Measurements from ENCODE around the gene SLCO4A1. TPM values are rescaled to one million over a fixed set of nuclear protein-coding genes. Genes with fewer than 3 reads are reported as not detected.

Gene SLCO4A1
- total RNA-seq, 1 donor from 2014 or later = 26.5 TPM

- Mint-ChIP-seq H3K27me3 (ENCODE audit: unreplicated experiment) (peaks cover 2% of the 10 kb centered on the region), H3K36me3 (ENCODE audit: unreplicated experiment) (no peaks in the 10 kb centered on the region), H3K27ac (ENCODE audit: unreplicated experiment) (no peak overlapping the region), H3K4me3 (ENCODE audit: unreplicated experiment) (no peak overlapping the region), H3K4me1 (ENCODE audit: low read depth, unreplicated experiment) (peaks cover 20% of the 10 kb centered on the region), H3K9me3 (ENCODE audit: unreplicated experiment) (peaks cover 3% of the 10 kb centered on the region)
- TF ChIP-seq CTCF (IDR thresholded peaks at IDR 0.05; ENCODE audit: partially characterized antibody, unreplicated experiment) = no peak
- DNase-seq = no peak
Measured at GRCh38 chr20:62695448-62696414, 53.4 kb downstream of the SLCO4A1 start.

- H3K4me1 Mint-ChIP-seq (ENCODE audit: low read depth, unreplicated experiment) = peaks cover 24% of the 10 kb centered on the region
- H3K9me3 Mint-ChIP-seq (ENCODE audit: unreplicated experiment) = peaks cover 4% of the 10 kb centered on the region
- H3K27me3 Mint-ChIP-seq (ENCODE audit: unreplicated experiment) = peaks cover 5% of the 10 kb centered on the region
- TF ChIP-seq CTCF (IDR thresholded peaks at IDR 0.05; ENCODE audit: partially characterized antibody, unreplicated experiment) = no peak
- H3K27ac Mint-ChIP-seq (ENCODE audit: unreplicated experiment) = no peak overlapping the region
- H3K36me3 Mint-ChIP-seq (ENCODE audit: unreplicated experiment) = no peaks in the 10 kb centered on the region
- H3K4me3 Mint-ChIP-seq (ENCODE audit: unreplicated experiment) = no peak overlapping the region
- no peak for DNase-seq
Measured at GRCh38 chr20:62696434-62696957, 54.2 kb downstream of the SLCO4A1 start.

GRCh38 chr20:62696989-62697388 lies 54.7 kb downstream of the SLCO4A1 start:
- no peak for DNase-seq
- Mint-ChIP-seq H3K9me3 (ENCODE audit: unreplicated experiment) (peaks cover 4% of the 10 kb centered on the region), H3K36me3 (ENCODE audit: unreplicated experiment) (no peaks in the 10 kb centered on the region)

GRCh38 chr20:62697468-62697912 lies 55.2 kb downstream of the SLCO4A1 start:
- Mint-ChIP-seq H3K27me3 (ENCODE audit: unreplicated experiment) (peaks cover 6% of the 10 kb centered on the region), H3K4me3 (ENCODE audit: unreplicated experiment) (no peak overlapping the region), H3K36me3 (ENCODE audit: unreplicated experiment) (no peaks in the 10 kb centered on the region), H3K4me1 (ENCODE audit: low read depth, unreplicated experiment) (peaks cover 25% of the 10 kb centered on the region), H3K27ac (ENCODE audit: unreplicated experiment) (no peak overlapping the region), H3K9me3 (ENCODE audit: unreplicated experiment) (peaks cover 4% of the 10 kb centered on the region)
- no peak for TF ChIP-seq CTCF (IDR thresholded peaks at IDR 0.05; ENCODE audit: partially characterized antibody, unreplicated experiment)
- DNase-seq = no peak

More at GRCh38 chr20:62696989-62697388, 54.7 kb downstream of the SLCO4A1 start:
- Mint-ChIP-seq H3K4me3 (ENCODE audit: unreplicated experiment) (no peak overlapping the region), H3K27me3 (ENCODE audit: unreplicated experiment) (peaks cover 5% of the 10 kb centered on the region), H3K27ac (ENCODE audit: unreplicated experiment) (no peak overlapping the region), H3K4me1 (ENCODE audit: low read depth, unreplicated experiment) (peaks cover 23% of the 10 kb centered on the region)
- TF ChIP-seq CTCF (IDR thresholded peaks at IDR 0.05; ENCODE audit: partially characterized antibody, unreplicated experiment) = no peak

- DNase-seq = no peak
- Mint-ChIP-seq H3K27me3 (ENCODE audit: unreplicated experiment) (peaks cover 7% of the 10 kb centered on the region), H3K4me3 (ENCODE audit: unreplicated experiment) (no peak overlapping the region), H3K36me3 (ENCODE audit: unreplicated experiment) (no peaks in the 10 kb centered on the region), H3K9me3 (ENCODE audit: unreplicated experiment) (peaks cover 4% of the 10 kb centered on the region), H3K4me1 (ENCODE audit: low read depth, unreplicated experiment) (peaks cover 28% of the 10 kb centered on the region), H3K27ac (ENCODE audit: unreplicated experiment) (no peak overlapping the region)
- TF ChIP-seq CTCF (IDR thresholded peaks at IDR 0.05; ENCODE audit: partially characterized antibody, unreplicated experiment) = no peak
Measured at GRCh38 chr20:62698231-62698630, 55.9 kb downstream of the SLCO4A1 start.

Data from glutamatergic neuron (in vitro differentiated cells).